Kidney (tissue), 14 donors: ENCODE results near the gene TMEM45A. TPM values are rescaled to one million over a fixed set of nuclear protein-coding genes. Genes with fewer than 3 reads are reported as not detected.

Experiments used
- DNase-seq, 5 donors: peaks; one replicate each; pipeline ENCODE4 v3.0.0-alpha.2; 2013 to 2020
- FAIRE-seq: peaks from 2 replicates; lab custom pipeline; 2012; peaks lifted over from hg19 to GRCh38; lab: Jason Lieb, UNC
- H3K27ac ChIP-seq, 2 donors: one replicate each; pipeline ENCODE4 v1.7.0; 2013; ENCODE audit warnings: low read depth in 2 of 2, low read length in 2 of 2, inconsistent platforms in 1 of 2
- H3K27me3 ChIP-seq: one replicate; pipeline ENCODE4 v1.7.1; 2013; ENCODE audit warnings: low read length, inconsistent platforms; ENCODE audit not compliant: control insufficient read depth, insufficient read depth
- H3K36me3 ChIP-seq, 3 donors: one replicate each; pipeline versions ENCODE4 v1.7.0 to v1.7.1; 2013; ENCODE audit warnings: low read length in 3 of 3, control low read depth in 1 of 3, inconsistent platforms in 1 of 3; ENCODE audit not compliant: insufficient read depth in 3 of 3, control insufficient read depth in 2 of 3
- H3K4me1 ChIP-seq, 3 donors: one replicate each; pipeline versions ENCODE4 v1.7.0 to v1.7.1; 2013; ENCODE audit warnings: low read length in 3 of 3, inconsistent platforms in 1 of 3, low read depth in 1 of 3; ENCODE audit not compliant: control insufficient read depth in 2 of 3, insufficient read depth in 2 of 3
- H3K4me3 ChIP-seq, 3 donors: one replicate each; pipeline versions ENCODE4 v1.7.0 to v1.8.1; 2013; ENCODE audit warnings: low read length in 3 of 3, control low read depth in 1 of 3, inconsistent platforms in 1 of 3
- H3K9ac ChIP-seq, 3 donors: one replicate each; pipeline versions ENCODE4 v1.7.0 to v1.7.1; 2013; ENCODE audit warnings: low read length in 3 of 3, control low read depth in 1 of 3, inconsistent platforms in 1 of 3
- H3K9me3 ChIP-seq, 3 donors: one replicate each; pipeline versions ENCODE4 v1.7.0 to v1.7.1; 2013; ENCODE audit warnings: low read length in 3 of 3, control low read depth in 1 of 3, inconsistent platforms in 1 of 3; ENCODE audit not compliant: control insufficient read depth in 2 of 3, insufficient read depth in 1 of 3
- intact Hi-C: fragments of 100-400 bp; cut with DNase I; formaldehyde crosslinking; loops from one replicate; pipeline ENCODE4 v1.11.1; 2022
- polyA plus RNA-seq: library from polyadenylated mRNA; stranded (reverse); fragments of 350-450 nt; fragmentation: Illumina TruSeq; extraction: RNeasy Lipid Tissue Mini Kit (QIAGEN cat#74804); gene quantifications from one replicate; pipeline ENCODE4 v1.2.3, GENCODE V29; 2014; ENCODE audit warnings: low read depth, low replicate concordance; ENCODE audit not compliant: insufficient read depth
- total RNA-seq: library from RNA; stranded (reverse); fragmentation: NEBNext Ultra II Directional; extraction: Animal tissue kit (Norgen Biotek cat#: 25700); gene quantifications from one replicate; pipeline ENCODE4 v1.2.1, GENCODE V29; 2021
- TF ChIP-seq, protein P1 (sequence below): IDR thresholded peaks from 3 replicates; pipeline ENCODE4 v1.5.1; 2012; ENCODE audit warnings: mild to moderate bottlenecking, moderate library complexity, borderline replicate concordance; ENCODE audit not compliant: insufficient read depth; ENCODE audit errors: extremely low read depth
- donor health status: control.
- donor health status: control.
- donor health status: control.
- donor health status: control.
- donor health status: control.
- donor health status: DM: yes; HTN: yes; CAD: no.
- donor health status: Normal renal cell carcinoma (clear cell type).

The TMEM45A gene
- total and polyA plus RNA-seq, 2 donors from 2014 or later = 3.4 to 4.6 TPM

DNA sequence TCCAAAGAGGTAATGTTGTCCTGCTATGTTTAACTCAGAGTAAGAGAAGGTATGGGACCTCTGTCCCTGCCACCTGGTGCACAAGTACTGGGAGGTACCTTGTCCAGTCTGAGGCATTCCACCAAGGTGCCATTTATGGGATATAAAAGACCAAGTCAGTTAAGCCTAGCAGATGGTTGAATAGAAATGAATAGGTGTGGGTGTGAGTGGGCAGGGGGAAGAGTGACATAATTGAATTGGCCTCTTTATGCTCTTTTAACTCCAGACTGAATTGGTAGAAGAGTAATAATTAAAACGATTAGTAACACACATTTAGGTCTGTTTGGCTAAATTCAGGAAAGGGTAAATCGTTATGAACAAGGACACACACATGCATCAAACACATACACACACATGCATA is 117.5 kb downstream of the TMEM45A start:
- no peaks in the 10 kb centered on the region for H3K36me3 ChIP-seq
- TF ChIP-seq, protein P1, sequence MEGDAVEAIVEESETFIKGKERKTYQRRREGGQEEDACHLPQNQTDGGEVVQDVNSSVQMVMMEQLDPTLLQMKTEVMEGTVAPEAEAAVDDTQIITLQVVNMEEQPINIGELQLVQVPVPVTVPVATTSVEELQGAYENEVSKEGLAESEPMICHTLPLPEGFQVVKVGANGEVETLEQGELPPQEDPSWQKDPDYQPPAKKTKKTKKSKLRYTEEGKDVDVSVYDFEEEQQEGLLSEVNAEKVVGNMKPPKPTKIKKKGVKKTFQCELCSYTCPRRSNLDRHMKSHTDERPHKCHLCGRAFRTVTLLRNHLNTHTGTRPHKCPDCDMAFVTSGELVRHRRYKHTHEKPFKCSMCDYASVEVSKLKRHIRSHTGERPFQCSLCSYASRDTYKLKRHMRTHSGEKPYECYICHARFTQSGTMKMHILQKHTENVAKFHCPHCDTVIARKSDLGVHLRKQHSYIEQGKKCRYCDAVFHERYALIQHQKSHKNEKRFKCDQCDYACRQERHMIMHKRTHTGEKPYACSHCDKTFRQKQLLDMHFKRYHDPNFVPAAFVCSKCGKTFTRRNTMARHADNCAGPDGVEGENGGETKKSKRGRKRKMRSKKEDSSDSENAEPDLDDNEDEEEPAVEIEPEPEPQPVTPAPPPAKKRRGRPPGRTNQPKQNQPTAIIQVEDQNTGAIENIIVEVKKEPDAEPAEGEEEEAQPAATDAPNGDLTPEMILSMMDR = no peak
- H3K9me3 ChIP-seq = no peaks in the 10 kb centered on the region
- no peak for FAIRE-seq
- intact Hi-C loops = no loop called here
- DNase-seq = no peak
- H3K27me3 ChIP-seq = no peaks in the 10 kb centered on the region
- H3K9ac ChIP-seq = no peak overlapping the region
- H3K4me1 ChIP-seq = no peaks in the 10 kb centered on the region
- no peak overlapping the region for H3K4me3 ChIP-seq
- H3K27ac ChIP-seq = no peak overlapping the region

DNA sequence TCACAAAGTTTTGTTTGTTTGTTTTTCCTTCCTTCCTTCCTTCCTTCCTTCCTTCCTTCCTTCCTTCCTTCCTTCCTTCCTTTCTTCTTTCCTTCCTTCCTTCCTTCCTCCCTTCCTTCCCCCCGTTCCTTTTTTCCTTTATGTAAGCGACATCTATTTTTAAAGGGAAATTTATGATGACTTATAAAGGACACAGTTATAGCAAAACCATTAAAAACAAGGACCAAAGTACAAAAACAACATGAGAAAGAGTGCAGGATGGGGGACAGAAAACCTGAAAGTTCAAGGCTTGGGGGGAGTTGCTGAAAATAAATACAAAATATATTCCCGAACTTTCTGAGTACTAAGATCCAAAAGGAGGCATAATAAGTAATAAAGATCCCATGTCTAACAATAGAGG is 118.8 kb downstream of the TMEM45A start:
- no peaks in the 10 kb centered on the region for H3K36me3 ChIP-seq
- H3K4me3 ChIP-seq = no peak overlapping the region
- H3K9me3 ChIP-seq = no peaks in the 10 kb centered on the region
- H3K27ac ChIP-seq = no peak overlapping the region
- H3K9ac ChIP-seq = no peak overlapping the region
- H3K27me3 ChIP-seq = no peaks in the 10 kb centered on the region
- TF ChIP-seq, protein P1 = no peak
- no peak for DNase-seq
- FAIRE-seq = no peak
- H3K4me1 ChIP-seq = no peaks in the 10 kb centered on the region
- intact Hi-C loops = no loop called here

DNA sequence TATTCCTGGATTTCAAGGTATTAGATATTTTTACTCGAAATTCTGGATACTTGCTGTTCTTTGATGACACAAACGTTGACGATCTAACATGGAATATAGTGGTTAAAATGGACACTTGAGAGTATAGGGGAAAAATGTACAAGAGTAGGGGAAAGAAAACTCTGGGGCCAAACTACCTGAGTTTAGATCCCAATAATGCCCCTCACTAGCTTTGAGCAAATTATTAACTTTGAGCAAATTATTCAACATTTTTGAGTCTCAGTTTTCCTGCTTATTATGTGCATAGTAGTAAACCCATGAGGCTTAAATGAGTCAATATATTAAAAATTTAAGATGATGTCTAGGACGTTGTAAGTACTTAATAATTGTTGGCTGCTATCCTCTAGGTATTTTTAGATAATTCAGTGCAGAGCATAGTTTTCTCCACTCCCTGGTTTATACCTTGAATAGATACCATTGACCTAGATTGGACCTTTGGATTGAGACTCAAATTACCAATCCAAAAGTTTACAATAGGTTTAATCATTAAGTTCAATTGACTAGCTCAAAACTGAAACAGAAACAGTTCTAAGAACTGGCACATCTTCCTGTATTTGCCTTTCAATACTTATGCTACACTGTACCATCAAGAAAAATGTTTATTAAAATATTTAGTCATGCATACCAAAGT is 121.4 kb downstream of the TMEM45A start:
- DNase-seq = no peak
- no peaks in the 10 kb centered on the region for H3K9me3 ChIP-seq
- intact Hi-C loops = no loop called here
- TF ChIP-seq, protein P1 = no peak
- H3K4me1 ChIP-seq = no peaks in the 10 kb centered on the region
- H3K27me3 ChIP-seq = no peaks in the 10 kb centered on the region
- no peak overlapping the region for H3K4me3 ChIP-seq
- H3K27ac ChIP-seq = no peak overlapping the region
- no peak for FAIRE-seq
- no peaks in the 10 kb centered on the region for H3K36me3 ChIP-seq
- no peak overlapping the region for H3K9ac ChIP-seq

DNA sequence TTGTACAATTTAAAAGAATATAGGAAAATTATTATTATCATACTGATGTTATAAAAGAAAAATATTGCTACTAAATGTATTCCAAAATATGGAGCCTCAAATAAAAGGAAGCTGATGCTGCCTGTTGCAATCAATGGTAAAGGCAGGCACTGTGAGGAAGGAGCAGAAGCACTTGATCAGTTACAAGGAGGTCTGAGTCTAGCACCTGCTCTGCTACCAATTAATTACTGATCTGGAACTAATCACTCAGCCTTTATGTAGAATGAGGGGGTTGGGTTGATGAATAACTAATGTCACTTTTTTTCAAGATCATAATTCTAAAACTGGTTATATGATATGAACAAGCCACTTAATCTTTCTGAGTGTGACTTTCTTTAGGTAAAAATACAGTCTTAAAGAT is 122.5 kb downstream of the TMEM45A start:
- no peaks in the 10 kb centered on the region for H3K27me3 ChIP-seq
- DNase-seq (no peak), FAIRE-seq (no peak)

More for the DNA sequence above, 122.5 kb downstream of the TMEM45A start:
- intact Hi-C loops = no loop called here
- Histone ChIP-seq H3K4me1 (no peaks in the 10 kb centered on the region), H3K4me3 (no peak overlapping the region), H3K27ac (no peak overlapping the region), H3K9ac (no peak overlapping the region), H3K9me3 (no peaks in the 10 kb centered on the region), H3K36me3 (no peaks in the 10 kb centered on the region)
- TF ChIP-seq, protein P1 = no peak
